Esophagus squamous epithelium (tissue), 4 donors: Measurements from ENCODE around the gene NMU.

Source experiments
- CTCF ChIP-seq, 6 experiments: fragments of 450-650 bp in 4 of 6; fragments of 200-600 bp in 2 of 6; sonication (generic) in 2 of 6; IDR thresholded peaks; one replicate each; pipeline ENCODE4 v1.5.1; 2016 to 2019; ENCODE audit warnings: antibody characterized with exemption in 6 of 6, mild to moderate bottlenecking in 4 of 6, moderate library complexity in 4 of 6
- POLR2A ChIP-seq, 4 donors: fragments of 450-650 bp; IDR thresholded peaks; one replicate each; pipeline ENCODE4 v1.6.1; 2017; ENCODE audit warnings: antibody characterized with exemption in 4 of 4, mild to moderate bottlenecking in 4 of 4, moderate library complexity in 3 of 4

GRCh38 chr4:55609393-55609866 lies 26.7 kb downstream of the NMU start:
- TF ChIP-seq CTCF (IDR thresholded peaks at IDR 0.05) (no peak), POLR2A (IDR thresholded peaks at IDR 0.05) (no peak)
